GM12891 (cell line): ENCODE data around the gene ADAMTSL3.

Source experiments
- PAX5 ChIP-seq: IDR thresholded peaks from 2 replicates; pipeline ENCODE4 v1.6.1; 2011; ENCODE audit warnings: low read length, moderate library complexity, mild to moderate bottlenecking; ENCODE audit not compliant: insufficient read depth, severe bottlenecking
- POLR2A ChIP-seq: IDR thresholded peaks from 2 replicates; pipeline ENCODE4 v1.6.1; 2011; ENCODE audit warnings: low read depth, low read length, control low read depth
- POLR2AphosphoS5 ChIP-seq: IDR thresholded peaks from 2 replicates; pipeline ENCODE4 v1.6.1; 2011; ENCODE audit warnings: low read depth, low read length, control low read depth
- POU2F2 ChIP-seq: IDR thresholded peaks from 2 replicates; pipeline ENCODE4 v1.6.1; 2011; ENCODE audit warnings: low read depth, mild to moderate bottlenecking, control low read depth, low read length, moderate library complexity
- SPI1 ChIP-seq: IDR thresholded peaks from 2 replicates; pipeline ENCODE4 v1.6.1; 2011; ENCODE audit warnings: low read depth, low read length, control low read depth
- TAF1 ChIP-seq: IDR thresholded peaks from 2 replicates; pipeline ENCODE4 v1.6.1; 2011; ENCODE audit warnings: low read depth, low read length, control low read depth

- no peak for TF ChIP-seq POLR2A
- TF ChIP-seq POU2F2, result no peak
- no peak for TF ChIP-seq POLR2AphosphoS5
- no peak for TF ChIP-seq TAF1
- no peak for TF ChIP-seq SPI1
- TF ChIP-seq PAX5, result no peak
Measured at GRCh38 chr15:83631534-83631933, 22.4 kb upstream of the ADAMTSL3 start.
